Caki2 (cell line): Measurements from ENCODE around the gene FBLN2. TPM values are rescaled to one million over a fixed set of nuclear protein-coding genes. Genes with fewer than 3 reads are reported as not detected.

Experiments
- DNase-seq: peaks from one replicate; pipeline ENCODE4 v3.0.0-alpha.2; 2015; ENCODE audit warnings: low read depth
- in situ Hi-C: cut with HindIII; loops from 2 replicates; pipeline ENCODE4 v1.10.0; 2016; ENCODE audit warnings: low sequenced_read_pairs, low pct_unique_long_range_greater_than_20kb, mixed read lengths
- total RNA-seq: library from RNA; depleted of rRNA; stranded (reverse); fragments of >200 nt; shearing (Covaris generic); gene quantifications from 2 replicates; pipeline ENCODE4 v1.2.3, GENCODE V29; 2014; ENCODE audit warnings: low replicate concordance

Gene FBLN2
- total RNA-seq, 1 experiment from 2014 or later = 0.10 TPM

DNA sequence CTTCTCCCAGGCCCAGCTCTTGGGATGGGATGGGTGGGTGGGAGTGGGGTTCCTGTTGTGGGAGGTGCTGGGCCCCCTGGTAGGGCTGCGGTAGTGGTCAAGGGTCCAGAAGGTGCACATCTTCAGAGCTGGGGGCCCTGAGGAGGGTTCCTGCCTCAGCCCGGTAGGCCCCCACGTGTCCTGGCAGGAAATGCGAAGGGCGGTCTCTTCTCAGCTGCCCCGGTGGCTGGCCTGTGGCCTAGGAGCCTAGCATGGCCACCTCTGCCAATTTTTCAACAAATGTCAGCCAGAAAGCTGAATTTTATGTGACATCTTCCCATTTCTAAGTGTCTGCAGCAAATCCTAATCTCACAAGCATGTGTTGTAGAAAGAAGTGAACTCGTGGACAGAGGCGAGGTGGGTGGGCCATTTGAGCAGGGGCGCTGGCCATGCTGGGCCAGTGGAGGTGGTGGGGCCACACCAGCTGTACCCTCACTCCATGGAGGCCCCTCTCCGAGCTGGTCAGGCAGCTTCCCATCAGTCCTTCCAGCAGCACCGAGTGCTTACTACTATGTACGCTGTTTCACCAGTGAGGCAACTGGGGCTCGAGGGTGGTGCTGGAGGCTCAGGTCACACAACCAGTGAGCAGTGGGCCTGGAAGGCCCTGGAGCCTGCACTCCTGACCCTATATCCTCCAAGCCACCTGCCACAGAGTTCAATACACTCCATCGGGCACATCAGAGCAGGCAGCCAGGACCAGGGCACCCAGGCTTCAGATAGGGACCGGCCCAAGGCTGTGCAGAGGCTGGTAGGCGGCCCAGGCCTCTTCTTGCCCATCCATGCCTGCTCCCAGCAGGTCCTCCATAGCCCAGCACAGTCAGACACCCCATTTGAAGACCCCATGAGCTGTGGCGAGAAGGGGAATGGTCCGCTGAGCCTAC, 23.2 kb downstream of the FBLN2 start:
- no peak for DNase-seq
- in situ Hi-C loops = no loop called here

DNA sequence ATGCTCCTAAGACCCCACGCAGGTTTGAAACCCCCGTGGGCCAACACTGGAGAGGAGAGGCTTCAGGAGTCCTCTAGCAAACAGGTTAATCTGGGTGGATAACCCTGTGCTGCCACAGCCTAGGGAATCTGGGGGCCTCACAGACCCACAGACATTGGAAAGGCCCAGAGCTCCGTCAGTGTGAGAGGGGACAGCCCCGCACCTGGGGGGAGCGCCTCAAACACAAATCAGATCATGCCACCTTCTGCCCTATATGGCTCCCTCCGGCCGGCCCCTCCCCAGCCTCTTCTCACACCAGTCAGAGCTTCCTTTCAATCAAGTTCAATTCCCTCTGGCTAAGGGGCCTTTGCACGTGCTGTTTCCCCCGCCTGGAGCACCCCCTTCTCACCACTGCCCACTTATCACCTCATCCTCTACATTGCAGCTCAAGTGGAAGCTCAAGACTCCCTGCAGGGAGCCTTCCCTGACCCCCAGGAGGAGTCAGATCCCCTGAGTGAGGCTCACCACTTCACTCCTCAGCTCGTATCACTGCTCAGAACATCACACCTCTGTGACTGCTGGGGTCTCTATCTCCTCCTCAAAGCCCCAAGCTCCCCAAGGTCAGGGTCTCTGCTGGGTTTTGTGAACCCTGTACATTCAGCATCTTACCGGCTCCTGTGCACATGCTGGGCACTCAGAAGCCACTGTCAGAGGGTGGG, 24.1 kb downstream of the FBLN2 start:
- in situ Hi-C loops = no loop called here
- no peak for DNase-seq

DNA sequence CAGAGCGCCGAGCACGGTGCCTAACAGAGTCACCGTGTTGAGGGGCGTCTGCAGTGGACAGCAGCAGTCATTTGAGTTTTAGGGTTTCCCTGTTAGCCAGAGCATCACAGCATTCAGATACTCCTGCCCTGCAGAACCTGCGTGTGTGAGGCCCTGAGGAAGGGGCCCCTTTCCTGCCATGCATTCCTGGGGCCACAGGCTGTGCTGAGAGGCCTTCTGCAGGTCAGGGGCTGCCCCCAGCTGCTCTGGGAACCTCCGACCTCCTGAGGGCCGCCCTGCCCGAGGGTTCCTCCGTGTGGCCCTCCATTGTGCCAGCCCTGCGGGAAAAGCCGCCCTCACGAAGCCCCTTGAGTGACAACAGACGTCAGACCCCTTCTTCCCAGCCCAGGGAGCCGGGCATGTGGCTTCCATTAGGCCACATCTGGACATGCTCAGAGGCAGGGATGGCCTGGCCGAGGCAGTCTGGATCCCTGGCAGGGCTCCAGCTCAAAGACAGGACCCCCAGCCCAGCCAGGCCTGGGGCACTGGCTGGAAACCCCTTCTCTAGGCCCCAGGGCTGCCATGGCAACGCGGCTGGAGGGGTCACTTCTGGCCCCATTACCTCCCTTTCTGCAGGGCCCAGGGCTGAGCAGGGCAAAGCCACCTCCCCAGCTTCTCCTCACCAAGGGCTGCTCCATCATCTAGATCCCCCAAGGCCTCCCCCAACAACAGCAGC, 25.3 kb downstream of the FBLN2 start:
- no peak for DNase-seq
- in situ Hi-C loops = no loop called here

DNA sequence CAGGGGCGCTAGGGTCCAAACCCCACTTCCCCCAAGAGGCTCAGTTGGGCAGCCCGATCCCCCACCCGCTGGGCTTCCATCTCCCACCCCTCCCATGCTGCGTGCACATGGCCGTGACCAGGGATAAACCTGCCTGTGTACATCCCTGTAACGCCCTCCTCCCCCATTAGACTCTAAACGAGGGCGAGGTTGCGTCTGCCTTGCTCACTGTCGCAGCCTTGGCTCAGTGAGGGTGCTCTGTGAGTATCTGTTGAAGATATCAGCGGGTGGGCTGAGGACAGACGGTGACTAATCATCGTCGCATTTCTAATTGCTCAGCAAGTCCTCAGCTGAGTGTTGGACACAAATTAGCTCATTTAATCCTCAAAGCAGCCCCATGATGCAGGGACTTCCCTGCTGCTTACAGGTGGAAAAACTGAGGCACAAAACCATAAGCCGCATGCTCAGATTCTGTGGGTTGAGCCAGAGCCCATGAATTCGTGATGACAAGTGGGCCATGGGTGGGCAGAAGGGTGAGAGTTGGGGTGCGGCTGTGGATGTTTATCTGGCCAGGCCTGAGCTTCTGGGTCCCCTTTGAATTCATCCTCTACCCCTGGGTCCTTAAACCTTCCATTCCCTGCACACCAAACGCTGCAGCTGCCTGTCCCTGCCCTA, 26.0 kb downstream of the FBLN2 start:
- DNase-seq = no peak
- in situ Hi-C loops = no loop called here

DNA sequence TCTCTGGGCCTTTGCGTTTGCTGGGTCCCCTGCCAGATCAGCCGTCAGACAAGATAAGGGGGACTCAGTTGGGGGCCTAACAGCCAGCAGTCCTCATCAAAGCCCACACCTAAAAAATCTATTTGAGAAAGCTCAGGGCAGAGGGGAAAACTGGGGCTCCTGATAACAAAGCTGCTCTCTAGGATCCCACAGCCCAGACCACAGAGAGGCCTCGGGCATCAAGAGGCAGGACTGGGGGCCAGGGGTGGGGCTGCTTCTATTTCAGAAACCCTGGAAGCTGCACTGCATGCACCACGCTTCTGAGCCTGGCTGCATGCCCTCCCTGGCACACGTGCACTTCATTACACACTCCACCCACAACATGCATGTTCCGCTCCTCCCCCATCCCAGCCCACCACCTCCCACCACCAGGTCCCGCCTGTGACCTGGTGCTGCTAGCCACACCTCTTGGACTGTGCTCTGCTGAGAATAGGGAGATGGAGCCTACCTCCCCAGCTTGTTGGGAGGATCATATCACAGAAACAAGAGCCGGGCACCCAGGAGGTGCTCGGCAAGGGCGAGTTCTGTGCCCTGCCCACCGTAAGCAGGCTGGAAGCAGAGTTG, 26.6 kb downstream of the FBLN2 start:
- in situ Hi-C loops = no loop called here
- DNase-seq = no peak

DNA sequence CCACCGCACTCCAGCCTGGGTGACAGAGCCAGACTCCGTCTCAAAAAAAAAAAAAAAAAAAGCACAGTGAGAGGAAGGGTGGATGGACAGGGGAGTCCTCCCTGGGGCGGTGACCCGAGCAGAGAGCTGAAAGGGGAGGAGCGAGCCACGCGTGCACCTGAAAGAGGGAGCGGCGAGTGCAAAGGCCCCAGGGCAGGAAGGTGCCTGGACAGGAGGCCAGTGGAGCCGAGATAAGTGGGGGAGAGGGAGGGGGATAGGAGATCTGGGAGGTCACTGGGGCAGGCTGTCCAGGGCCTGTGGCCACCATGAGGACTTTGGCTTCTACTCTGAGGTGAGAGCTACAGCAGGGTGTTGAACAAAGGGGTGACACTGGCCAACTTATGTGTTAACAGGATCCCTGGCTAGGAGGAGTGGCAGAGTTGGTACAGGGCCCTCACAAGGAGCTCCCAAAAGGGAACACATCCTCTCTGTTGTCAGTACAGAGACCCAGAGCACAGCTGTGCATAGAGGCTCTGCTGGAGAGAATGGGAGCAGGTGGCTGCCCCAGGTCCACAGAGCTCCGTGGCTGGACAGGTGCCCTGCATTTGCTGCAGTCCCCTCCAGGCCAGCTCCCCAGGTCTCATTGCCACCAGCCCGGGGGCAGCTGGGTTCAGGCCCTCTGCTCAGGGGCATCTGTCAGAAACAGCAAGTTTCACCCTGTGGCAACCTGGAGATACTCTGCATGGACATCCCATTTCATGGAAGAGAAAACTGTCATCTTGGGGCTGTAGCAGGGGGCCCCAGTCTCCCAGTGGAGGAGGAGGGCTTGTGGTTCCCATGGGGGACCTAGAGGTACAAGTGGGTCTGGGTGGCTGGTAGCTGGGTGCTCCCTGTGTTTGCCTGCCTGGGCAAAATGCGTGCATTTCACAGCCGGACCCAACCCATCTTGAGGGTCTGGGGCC, 28.5 kb downstream of the FBLN2 start:
- no peak for DNase-seq
- in situ Hi-C loops = no loop called here

DNA sequence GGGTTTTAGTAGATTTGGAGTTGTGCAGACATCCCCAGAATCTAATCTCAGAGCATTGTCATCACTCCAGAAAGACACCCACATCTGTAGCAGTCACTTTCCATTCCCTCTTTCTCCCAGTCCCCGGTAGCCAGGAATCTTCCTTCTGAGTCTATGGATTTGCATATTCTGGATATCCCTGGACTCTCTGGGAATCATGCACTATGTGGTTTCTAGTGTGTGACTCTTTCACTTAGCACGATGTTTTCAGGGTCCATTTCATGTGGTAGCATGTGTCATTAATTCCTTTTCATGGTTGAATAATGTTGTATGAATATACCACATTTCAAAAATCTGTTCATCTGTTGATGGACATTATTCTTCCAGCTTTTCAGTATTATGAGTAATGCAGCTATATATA, 29.3 kb downstream of the FBLN2 start:
- in situ Hi-C loops = no loop called here
- DNase-seq = no peak

DNA sequence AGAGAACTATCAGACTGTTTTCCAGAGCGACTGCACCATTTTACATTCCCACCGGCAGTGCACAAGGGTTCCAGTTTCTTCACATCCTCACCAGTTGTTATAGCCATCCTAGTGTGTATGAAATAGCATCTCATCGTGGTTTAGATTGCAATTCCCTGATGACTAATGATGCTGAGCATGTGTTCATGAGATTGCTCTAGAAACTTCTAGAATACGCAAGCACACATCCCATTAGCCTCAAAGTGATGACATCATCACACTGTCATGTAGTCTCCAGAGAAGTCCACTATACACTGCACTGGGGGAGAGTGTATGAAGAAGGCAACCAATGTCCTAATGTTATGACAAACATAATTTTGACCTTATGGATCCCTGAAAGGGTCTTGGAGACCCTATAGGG, 30.1 kb downstream of the FBLN2 start:
- in situ Hi-C loops = no loop called here
- DNase-seq = no peak

DNA sequence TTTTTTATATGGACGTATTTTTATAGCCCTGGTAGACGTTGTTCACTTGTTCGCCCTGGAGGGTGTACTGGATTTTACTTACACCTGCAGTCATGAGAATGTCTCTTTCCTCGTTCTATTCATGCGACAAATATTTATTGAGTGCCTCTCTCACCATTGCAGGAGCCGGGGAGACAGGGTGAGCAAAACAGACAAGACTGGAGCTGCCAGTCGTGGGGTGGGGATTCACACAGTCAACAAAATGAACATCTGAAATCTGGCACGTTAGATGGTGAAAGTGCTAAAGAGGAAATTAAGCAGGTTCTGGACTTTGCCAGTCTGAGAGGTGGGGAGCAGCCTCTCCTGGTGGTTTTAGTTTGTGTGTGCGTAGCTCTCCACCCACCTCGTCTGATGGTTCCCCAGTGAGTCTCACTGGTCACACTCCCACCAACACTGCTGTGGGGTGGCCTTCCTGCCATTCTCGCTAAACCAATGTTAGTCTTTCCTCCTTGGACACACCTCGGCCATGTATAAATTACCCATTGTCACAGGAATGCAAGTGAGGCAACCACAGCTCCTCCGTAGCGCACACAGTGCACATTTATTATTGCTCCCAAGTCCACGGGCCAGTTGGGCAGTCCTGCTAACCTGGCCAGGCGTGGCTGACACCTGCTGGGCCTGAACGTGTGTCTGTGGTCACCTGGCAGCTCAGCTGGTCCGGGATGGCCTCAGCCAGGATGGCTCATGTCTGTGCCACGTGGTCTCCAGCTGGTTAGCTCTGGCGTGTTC, 31.5 kb downstream of the FBLN2 start:
- in situ Hi-C loops = no loop called here
- no peak for DNase-seq

DNA sequence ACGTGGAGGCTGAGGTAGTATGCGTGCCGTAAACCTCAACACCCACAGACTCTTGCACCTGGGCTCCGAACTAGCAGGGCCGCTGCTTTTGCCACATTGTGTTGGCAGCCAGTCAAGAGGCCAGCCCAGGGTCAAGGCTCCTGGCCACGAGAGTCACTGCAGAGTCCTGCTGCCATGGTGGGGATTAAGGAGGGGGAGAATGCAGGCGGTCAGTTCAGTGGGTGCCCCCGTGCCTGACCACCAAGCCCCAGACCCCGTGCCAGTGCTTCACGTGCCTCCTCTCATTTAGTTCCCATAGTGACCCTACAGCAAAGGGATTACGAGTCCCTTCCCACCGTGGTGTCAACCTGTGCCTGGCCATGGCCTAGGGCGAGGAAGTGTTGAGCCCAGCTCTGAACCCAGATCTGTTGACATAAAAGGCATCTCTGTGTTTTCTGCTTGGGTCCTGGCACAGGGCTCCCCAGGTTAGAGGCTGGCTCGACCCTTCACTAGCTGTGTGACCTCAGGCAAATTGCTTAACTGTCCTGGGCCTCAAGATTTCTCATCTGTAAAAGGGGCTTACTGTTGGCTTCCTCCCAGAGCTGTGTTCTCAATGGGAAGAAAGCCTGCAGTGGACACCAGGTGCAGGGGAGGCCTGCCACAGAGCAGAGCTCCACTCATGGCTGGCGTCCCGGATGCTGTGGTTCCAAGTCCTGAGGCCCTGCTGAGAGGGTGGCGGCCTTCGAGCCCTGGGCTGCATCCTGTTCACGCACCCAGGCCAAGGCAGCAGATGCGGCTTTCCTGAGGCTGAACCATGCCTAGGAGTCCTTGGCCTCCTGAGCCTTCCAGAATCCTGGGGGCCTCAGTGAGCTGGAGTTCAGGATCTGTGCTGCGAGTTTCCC, 32.8 kb downstream of the FBLN2 start:
- in situ Hi-C loops = no loop called here
- no peak for DNase-seq

DNA sequence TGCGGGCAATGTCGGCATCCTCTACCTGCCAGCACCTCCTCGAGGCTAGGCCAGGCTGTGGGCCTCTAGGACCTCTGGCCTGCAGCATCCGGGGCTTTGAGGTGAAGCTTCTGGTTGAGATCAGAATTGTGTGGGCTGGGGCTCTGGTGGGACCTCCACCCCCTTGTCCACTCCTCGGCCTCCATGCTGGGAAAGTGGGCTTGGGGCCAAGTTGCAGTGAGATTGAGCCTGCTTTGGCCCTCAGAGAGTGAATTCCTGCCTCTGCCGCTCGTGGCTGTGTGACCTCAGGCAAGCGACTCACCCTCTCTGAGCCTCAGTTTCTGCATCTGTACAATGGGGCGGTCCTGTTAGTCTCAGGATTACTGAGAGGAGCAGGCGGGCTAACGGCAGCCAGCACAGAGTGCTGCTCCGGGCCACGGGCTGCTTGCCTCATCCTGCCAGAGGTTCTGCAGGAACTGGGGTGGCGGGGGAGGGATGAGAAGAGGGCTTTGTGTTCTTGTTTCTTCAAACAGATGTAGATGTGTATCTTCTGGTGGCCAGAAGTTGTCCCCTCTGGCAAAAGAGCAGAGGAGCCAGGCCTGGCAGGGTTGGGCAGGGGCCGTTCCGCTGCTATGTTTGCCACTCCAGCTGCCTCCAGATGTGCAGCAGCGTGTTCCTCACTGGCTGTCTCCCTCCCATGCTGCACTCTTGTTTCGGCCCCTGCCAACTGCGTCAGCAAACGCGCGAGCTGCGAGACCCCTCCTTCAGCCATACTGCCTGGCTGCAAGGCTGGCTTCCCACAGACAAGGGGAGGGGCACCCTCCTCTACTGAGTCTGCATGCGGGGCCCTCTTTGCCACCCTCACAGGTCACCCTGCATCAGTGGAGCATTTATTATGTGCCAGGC, 33.7 kb downstream of the FBLN2 start:
- in situ Hi-C loops = no loop called here

DNA sequence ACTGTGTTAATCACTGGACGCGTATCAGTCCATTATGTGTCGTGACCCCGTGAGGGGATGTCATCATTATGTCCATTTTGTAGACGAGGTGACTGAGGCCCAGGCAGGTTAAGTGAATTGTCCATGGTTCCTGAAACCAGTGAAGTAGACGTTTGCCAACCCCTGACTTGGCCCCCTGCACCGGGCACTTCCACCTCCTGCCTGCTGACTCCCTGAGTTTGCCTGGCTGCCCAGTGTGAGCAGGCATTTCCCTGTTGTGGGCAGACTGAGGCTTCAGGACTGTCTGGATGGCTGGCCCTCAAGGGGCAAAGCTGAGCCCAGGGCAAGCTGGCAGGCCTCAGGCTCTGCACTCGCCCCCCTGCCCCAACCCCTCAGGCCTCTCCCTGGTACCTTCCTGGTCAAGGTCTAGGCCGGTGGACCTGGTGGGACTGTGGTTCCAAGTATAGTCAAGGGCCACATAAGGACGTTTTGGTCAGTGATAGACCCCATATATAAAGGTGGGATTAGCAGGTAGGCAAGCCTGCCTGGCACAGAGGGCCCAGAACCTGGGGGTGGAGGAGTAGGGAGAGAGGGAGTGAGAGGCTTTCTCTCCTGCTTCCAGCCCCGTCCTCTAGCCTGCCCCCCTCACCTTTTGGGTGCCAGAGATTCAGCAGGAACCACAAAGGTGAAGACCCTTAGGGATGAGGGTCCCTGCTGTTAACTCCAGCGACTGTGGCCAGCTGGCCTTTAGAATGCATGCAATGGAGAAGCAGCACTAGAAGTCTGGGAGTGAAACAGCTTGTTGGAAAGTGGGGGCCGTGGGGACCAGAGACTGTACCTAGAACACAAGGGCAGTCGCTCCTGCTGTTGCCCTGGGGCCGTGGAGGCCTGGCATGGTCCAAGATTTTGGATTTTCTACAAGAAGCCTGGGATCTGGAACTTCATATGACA, 34.6 kb downstream of the FBLN2 start:
- in situ Hi-C loops = no loop called here
- no peak for DNase-seq

More for the DNA sequence above, 33.7 kb downstream of the FBLN2 start:
- DNase-seq = no peak

DNA sequence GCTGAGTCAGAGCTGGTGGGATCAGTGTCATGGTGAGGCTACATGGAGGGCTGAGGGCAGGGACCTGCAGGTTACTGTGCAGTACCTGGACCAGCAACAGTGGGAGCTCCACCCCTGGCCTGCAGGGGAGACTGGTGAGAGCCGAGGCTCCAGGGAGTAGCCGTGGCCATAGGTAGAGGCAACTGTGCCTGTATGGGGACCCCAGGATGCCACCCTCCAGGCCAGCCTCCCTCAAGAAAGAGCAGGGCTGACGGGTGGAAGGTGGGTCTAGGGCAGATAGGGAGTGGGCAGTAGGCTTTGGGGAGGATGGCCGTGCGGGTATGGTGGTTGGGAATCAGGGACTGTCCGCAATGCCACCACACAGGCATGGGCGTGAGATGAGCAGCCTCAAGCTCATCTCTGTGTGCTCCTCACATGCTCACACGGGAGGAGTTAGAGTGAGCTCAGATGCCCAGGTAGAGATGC, 35.5 kb downstream of the FBLN2 start:
- DNase-seq = no peak
- in situ Hi-C loops = no loop called here

DNA sequence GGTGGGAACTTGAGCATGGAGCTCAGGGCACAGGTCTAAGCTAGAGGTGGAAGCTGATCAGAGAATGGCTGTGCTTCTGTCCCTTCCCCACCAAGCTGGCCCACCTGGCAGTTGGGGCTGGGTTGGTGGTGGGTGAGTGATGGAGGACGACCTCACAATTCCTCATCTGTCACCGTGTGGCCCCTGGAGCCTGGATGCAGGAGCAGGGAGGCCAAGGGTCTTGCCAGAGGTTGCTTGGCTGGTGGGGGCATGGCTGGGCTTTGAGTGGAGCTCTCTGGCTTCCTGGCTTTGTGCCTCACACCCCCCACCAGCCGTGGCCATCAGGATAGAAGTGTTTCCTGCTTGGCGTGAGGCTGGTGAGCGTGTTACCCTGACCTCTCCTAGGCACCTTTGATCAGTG, 36.0 kb downstream of the FBLN2 start:
- no peak for DNase-seq
- in situ Hi-C loops = no loop called here
